HEK293 (cell line): Measurements from ENCODE around the gene DPP9.

Experiments used
- CTCF ChIP-seq: fragments of 450-650 bp; formaldehyde crosslinking; IDR thresholded peaks from 2 replicates; pipeline ENCODE4 v1.5.1; 2016; ENCODE audit warnings: missing biosample characterization, missing genetic modification characterization
- KLF16 ChIP-seq: fragments of 450-650 bp; formaldehyde crosslinking; IDR thresholded peaks from 2 replicates; pipeline ENCODE4 v1.5.1; 2017; ENCODE audit warnings: missing biosample characterization, missing genetic modification characterization
- MYNN ChIP-seq: fragments of 450-650 bp; formaldehyde crosslinking; IDR thresholded peaks from 2 replicates; pipeline ENCODE4 v1.5.1; 2016; ENCODE audit warnings: missing biosample characterization, missing genetic modification characterization, borderline replicate concordance
- PRDM6 ChIP-seq: fragments of 450-650 bp; formaldehyde crosslinking; IDR thresholded peaks from 2 replicates; pipeline ENCODE4 v1.5.1; 2017; ENCODE audit warnings: missing biosample characterization, missing genetic modification characterization
- SP7 ChIP-seq: fragments of 450-650 bp; formaldehyde crosslinking; IDR thresholded peaks from 2 replicates; pipeline ENCODE4 v1.5.1; 2016; ENCODE audit warnings: missing biosample characterization, missing genetic modification characterization
- ZBTB49 ChIP-seq: fragments of 450-650 bp; formaldehyde crosslinking; IDR thresholded peaks from 2 replicates; pipeline ENCODE4 v1.5.1; 2016; ENCODE audit warnings: missing biosample characterization, missing genetic modification characterization, low read depth
- ZNF426 ChIP-seq: fragments of 450-650 bp; formaldehyde crosslinking; IDR thresholded peaks from 2 replicates; pipeline ENCODE4 v1.5.1; 2017; ENCODE audit warnings: missing biosample characterization, missing genetic modification characterization, mild to moderate bottlenecking, inconsistent platforms, moderate library complexity
- ZNF76 ChIP-seq: fragments of 450-650 bp; formaldehyde crosslinking; IDR thresholded peaks from 2 replicates; pipeline ENCODE4; 2016; ENCODE audit warnings: low read depth, missing biosample characterization, missing genetic modification characterization, borderline replicate concordance

DNA sequence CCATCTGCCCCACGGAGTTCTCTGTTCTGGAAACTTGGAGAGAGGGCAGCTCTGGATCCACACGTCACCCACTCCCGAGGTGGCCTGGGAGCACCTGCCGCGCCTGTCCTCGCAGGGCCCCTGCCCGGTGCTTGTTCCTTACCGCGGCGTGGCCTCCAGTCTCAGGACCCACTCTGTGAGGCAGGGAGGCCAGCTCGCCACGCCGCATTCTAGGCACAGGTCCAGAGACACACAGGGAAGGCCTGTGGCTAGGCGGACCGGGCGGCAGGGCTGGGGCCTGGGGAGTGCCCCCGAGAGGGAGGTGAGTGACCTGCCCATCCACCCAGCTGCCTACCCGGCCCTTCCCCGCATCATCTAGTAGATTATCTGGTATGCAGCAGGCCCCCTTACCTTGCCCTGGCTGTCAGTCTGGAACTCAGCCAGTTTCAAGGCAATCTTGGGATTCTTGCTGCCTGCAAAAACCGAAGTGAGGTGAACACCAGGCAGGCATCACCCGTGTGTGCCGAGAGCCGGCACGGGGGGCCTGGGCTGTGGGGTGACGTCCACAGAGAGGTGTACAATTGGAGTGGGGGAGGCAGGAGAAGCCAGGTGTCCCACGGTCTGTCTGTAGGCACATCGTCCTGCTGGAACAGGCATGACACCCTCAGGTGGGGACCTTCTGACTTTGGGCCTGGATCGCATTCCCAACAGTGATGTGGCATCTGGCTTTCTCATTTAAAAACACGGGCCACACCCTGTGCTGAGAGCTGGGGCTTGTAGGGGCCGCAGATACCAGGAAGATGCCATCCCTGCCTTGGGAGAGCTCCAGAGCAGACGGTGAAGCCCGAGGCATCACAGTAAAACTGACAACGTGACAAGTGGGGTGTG lies 23.6 kb downstream of the DPP9 start:
- TF ChIP-seq CTCF (no peak), PRDM6 (tag by site-specific recombination) (no peak), MYNN (tag by site-specific recombination) (no peak), KLF16 (tag by site-specific recombination) (no peak), ZNF426 (tag by site-specific recombination) (no peak), SP7 (tag by site-specific recombination) (no peak), ZNF76 (tag by site-specific recombination) (no peak), ZBTB49 (no peak)
